CD4-positive, alpha-beta T cell treated with Interferon gamma for 1 hour (primary cell): Measurements from ENCODE around the gene GALNT18.

Experiments
- DNase-seq: peaks from one replicate; pipeline ENCODE4 v3.0.0-alpha.2; 2020

GALNT18 gene

GRCh38 chr11:11334607-11335006 is 287.2 kb downstream of the GALNT18 start:
- DNase-seq = no peak

DNA sequence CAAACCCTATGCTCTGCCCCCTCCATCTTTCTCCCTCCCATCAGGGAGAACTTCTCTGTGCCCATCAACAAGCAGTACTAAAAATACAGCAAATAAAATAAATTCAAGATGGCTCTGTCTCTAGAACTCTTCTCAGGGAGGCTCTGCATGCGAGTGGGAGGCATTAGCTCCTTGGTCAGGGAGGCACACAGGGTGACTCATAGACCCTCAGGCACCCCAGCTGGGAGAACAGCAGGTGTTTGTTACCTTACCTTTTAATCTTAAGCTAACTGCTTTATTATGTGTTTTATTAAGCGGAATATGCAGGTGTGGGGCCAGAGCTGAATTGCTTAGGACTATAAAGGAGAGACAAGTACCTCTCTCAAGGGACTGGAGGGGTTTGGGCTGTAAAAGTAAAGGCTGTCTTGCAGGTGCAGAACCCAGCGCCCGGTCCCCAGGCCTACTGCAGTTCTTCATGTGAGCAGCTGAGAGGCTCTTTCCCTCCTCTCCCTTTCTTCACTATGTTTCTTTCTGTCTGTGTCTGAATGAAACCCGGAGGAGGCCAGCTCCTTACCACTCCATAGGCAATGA is 289.6 kb downstream of the GALNT18 start:
- DNase-seq = no peak

GRCh38 chr11:11329062-11329806 is 292.6 kb downstream of the GALNT18 start:
- no peak for DNase-seq

- no peak for DNase-seq
Observed at GRCh38 chr11:11324090-11324489, 297.7 kb downstream of the GALNT18 start.

DNA sequence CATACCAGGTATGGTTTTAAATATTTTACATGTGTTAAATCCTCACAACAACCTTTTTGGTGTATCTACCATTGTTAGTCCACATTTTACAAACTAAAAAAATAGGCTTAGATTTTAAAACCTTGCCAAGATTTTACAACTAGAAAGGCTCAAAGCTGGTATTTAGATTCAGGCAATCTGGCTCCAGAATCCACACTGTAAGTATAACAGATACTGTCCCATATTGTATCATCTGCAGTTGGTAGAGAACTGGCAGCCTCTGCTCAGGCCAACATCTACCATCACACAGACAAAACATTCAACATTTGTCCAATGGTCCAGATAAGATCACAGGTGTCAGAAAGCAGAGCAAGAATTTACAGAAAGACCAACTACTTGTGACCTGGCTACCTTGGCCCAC is 299.7 kb downstream of the GALNT18 start:
- DNase-seq = no peak

DNA sequence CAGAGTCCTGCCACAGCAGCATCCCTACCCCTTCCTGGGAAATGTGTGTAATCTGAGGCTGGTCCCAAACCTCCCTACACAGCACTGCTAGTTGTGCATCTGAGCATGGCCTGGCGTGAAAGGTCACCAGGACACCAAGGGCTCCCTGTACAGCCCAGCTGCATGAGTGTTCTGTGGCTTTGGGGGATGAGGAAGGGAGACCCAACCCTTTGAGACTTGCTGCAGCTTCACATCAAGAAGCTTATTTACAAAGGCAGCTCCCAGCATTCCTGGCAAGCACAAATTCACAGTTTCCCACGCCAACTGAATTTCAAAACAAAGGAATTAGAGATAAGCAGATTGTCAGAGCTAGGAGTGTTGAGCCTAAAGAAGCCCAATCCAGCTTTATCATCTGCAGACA is 301.0 kb downstream of the GALNT18 start:
- no peak for DNase-seq

DNA sequence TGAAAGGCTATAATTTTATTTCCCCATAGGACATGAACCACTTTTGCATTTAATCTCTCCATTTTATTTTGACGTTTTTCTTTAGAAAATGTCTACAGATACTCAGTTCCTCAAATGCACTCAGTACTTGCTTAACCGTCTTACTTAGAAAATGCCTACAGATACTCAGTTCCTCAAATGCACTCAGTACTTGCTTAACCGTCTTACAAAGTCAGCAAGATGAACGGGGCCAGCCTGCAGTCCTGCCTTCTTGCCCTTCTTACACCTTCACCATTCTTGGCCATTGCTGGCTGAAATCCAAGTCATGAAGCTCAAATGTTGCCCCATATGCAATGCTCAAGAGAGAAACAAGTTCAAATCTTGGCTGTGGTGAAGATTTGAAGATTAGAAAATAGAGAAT is 302.8 kb downstream of the GALNT18 start:
- no peak for DNase-seq

DNA sequence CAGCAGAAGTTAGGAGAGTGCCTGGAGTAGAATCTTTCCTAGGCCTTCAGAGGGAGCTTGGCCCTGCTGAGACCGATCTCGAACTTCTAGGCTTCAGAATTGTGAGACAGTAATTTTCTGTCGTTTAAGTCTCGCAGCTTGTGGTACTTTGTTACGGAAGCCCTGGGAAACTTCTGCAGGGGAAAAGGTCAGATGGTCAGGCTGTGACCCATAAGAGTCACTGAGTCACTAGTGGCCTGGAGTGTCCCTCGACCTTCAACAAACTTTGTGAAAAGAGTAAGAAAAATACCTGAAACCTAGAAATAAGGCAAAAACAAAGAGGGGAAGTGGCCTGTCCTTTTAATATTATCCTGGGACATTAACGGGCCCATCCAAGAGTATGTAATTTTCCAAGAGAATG is 303.3 kb downstream of the GALNT18 start:
- no peak for DNase-seq

- no peak for DNase-seq
Observed at GRCh38 chr11:11316651-11317230, 305.1 kb downstream of the GALNT18 start.

DNA sequence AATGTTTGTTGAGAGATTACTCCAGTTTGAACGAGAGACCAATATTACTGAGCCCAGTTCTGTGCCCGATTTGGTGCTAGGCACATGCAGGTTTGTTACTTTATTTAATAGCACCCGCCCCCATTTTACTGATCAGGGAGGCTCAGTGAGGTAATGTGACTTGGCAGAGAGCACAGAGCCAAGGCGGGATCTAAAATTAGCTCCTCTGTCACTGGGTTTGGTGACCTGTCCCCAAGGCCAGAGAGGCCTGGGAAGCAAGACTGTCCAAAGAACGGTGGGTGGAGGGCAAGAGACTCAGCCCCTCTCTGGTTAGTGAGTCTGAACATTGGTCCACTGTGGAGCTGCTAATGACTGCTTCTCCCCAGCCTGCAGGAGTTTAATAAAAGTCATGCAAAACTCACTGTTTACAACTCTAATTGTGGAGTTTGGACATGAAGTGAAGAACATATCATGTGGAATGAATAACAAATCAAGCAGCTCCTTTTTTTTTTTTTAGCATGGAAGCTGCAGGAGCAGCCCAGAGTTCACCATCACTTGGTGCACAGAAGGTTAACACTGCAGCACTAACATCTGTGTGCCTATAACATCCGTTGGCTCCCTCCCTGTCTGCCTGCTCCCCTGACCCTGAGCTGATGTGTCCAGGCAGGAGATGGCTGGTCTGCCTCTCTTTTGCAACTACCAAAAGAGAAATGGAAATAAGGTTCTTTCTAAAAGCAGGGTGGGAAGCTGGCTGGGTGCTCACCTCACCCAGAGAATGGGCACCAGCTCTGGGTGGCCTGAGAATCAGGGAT is 307.7 kb downstream of the GALNT18 start:
- no peak for DNase-seq

DNA sequence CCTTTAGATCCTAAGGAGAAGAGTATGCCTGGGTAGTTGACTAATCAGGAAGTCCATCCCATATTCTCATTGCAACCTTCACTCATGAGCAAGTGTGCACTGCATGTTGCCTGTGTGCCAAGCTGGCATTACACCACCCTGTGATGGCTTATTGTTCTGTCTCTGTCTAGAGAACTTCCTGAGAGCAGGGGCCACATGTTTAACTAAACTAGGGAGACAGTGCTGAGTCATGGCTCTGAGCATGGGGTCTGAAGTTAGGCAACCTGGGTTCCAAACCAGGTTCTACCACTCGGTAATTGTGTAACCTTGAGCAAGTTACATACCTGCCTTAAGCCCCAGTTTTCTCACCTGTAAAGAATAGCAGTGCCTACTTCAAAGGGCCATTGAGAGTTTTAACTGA is 308.4 kb downstream of the GALNT18 start:
- DNase-seq = no peak

DNA sequence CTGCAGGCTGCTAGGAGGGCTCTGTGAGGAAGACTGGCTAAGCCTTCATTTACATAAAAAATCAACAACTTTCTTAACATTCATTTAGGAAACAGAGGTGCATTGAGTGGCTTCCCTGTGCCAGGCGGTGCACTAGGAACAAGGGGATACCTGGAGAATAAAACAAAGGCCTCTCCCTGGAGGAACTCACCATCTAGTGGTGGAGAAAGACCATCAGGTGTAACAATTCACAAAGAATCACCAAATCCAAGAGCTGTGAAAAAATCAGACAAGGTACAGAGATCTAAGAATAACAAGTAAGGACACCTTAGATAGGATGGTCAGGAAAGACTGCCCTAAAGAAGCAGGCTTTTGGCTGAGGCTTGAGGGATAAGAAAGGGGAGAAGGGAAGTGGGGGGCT is 309.1 kb downstream of the GALNT18 start:
- DNase-seq = no peak

DNA sequence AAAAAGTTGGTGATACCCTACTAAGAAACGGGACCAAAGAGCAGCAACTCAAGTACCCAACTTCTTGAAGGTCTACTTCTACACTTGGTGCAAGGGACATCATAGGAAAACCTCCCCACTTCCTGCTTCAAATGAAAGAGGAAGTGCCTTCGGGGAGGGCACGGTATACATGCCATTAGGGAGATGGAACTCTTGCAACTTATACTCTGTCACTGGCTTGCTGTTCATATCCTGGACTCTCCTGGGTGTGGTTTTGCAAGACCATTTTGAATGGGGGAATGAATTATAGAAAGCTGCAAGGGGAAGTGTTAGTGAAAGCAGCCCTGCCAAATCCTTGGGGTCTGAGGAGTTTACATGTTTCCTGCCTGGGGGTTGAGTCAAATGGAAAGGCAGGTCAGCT is 310.6 kb downstream of the GALNT18 start:
- DNase-seq = peak; percentile 1

DNA sequence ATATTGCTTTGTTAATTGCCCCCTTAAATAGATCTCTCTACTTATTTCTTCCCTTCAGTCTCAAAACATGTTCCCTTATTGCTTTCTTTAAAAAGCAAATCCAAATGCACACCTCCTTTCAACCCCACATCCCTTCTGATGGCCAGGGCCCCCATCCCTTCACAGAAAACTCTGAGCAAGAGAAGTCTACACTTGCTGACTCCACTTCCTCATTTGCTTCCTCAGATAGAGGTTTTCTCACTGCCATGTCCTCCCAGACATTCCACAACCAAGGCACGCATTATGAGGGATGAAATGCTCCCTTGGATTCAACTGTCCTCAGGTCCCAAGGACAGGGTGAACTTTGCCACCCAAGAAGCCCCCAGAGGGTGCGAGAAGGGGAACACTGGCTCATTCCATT is 311.9 kb downstream of the GALNT18 start:
- no peak for DNase-seq

DNA sequence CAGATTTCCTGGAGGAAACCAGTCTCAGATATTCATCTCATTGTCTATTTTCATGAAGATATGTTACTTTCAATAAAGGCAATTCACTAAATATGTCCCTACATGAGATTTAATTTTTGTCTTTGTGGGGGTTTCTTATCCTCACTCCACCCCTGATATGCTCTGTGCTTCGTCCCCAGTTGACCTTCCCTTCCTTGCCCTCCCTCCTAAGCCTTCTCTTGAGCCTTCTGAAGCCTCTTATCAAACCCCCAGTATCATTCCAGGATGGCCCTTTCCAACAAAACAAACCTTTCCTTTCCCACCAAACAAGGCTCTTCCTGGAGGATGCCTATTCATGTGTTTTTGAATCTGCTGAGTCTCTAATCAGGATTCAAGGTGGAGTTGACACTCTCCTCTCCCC is 313.6 kb downstream of the GALNT18 start:
- no peak for DNase-seq

- no peak for DNase-seq
Observed at GRCh38 chr11:11306855-11307254, 314.9 kb downstream of the GALNT18 start.

DNA sequence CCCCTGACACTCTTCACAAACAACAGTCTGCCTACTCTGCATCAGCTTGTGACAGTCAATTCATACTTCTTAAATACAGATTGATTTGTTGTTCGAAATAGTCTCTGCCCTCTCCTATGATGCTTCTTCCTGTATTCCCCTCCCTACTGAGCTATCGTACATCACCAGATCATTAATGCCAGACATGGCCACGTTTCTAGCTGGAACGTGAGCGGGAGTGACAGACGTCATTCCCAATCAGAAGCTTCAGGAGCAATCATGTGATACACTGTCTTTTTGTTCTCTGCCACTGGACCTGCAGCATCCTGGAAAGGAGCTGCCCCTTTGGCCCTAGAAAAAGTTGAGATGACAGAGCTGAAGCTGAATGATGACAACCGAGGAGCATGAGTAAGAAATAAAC is 317.3 kb downstream of the GALNT18 start:
- no peak for DNase-seq

DNA sequence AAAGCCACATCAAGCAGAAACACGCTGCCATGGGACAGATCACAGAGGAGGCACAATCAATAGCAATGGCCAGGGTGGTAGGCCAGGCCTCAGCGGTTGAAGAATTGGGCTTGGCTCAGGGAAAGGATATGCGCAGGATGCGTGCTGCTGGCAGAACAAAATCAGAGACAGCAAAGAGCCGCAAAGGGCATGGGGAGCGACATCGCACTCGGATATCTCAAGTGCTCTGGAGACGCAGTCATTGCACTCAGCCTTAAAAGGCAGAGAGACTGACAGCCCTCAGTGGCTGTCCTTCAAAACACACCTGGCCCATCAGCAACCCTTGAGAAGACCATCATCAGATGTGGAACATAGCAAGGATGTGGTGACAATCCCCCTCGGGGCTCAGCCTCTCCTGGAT is 319.2 kb downstream of the GALNT18 start:
- no peak for DNase-seq

DNA sequence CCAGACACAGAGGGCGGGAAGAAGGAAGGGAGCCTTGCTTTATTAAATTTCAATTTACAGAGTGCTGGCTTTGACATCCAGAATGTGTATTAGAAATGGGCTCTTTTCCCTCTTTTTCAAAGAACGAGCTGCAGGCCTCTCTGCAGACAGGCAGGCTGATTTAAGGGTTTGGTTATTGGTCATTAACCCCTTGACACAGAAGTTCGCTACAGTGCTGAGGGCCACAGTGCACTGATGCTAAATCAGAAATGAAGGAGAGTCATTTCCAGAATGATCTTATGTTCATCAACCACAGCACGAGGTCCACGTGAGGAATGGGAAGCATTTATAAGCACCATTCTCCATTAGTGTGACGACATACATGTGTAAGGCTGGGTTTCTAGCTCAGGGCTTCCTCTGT is 320.6 kb downstream of the GALNT18 start:
- DNase-seq = no peak

GRCh38 chr11:11297578-11297977 is 324.2 kb downstream of the GALNT18 start:
- no peak for DNase-seq

- DNase-seq = no peak
Observed at GRCh38 chr11:11296434-11296833, 325.4 kb downstream of the GALNT18 start.

GRCh38 chr11:11294551-11294855 is 327.3 kb downstream of the GALNT18 start:
- DNase-seq = no peak

DNA sequence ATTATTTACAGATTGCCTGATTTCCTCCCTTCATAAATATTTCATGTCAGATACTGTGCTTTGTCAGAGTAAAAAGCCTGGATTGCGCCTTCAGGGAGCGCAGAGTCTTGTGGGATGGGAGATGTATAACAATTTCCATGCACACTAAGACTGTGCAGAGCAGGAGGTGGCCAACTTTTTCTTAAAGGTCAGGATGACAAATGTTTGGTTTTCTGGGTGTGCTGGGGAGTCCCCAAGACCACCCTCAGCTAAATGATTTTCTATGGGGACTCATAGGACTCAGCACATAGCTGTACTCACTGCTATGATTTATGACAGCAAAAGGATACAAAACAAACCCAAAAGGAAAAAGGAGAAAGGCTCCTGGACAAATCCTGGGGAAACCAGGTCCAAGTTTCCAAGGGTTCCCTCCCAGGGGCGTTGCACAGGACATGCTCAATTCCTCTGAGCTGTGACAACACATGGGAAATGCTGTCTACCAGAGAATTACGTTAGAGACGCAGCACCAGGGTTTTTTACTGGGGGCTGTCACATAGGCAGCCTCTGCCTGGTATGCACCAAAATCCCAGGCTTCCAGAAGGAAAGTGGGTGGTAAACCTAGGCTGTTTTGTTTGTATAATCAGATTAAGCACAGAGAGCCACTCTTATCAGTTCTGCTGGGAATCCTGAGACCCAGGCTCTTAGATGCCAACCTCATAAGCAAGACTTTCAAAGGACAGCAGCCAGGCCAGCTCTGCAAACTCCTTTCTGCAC is 327.8 kb downstream of the GALNT18 start:
- DNase-seq = no peak
